Activated CD4-positive, CD25-positive, alpha-beta regulatory T cell treated with anti-CD3 and anti-CD28 coated beads, Interleukin-2, amount 50 U/mL, for 16 hours (primary cell): ENCODE measurements around the gene IL18.
"Not testable (repeated sequence)": the region's sequence is repeated elsewhere in the genome, so short reads cannot be mapped to it uniquely, and the experiment has no call there.

Source experiments
- DNase-seq: peaks from one replicate; pipeline ENCODE4 v3.0.0-alpha.2; 2020; ENCODE audit warnings: low read depth, low spot score

The IL18 gene

GRCh38 chr11:112172362-112172994 lies 8.6 kb upstream of the IL18 start:
- DNase-seq, result no peak

DNA sequence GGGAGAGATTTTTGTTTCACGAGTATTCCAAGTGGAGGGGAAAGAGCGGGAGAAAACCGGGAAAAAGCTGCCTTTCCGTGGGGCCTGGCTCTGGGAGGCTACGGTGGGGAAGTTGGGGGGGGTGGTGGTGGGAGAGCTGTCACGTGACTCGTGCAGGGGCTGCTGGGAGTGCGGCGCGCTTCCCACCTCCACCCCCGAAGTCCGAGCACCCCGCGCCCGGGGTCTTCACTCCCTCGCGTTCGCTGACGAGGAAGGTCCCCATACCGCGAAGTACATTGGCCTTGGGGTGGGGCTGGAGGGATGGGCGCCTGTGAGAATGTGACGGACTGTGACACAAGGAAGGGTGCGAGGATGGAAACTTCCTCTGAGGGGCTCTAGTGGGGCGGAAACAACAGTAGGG lies 3.3 kb upstream of the IL18 start, which contains the start of gene TEX12:
TSS of gene TEX12 (plus strand) at position 228 of the 400 bp plus-strand sequence. CDS start 1,897 bp downstream, outside the sequence.
- DNase-seq, result no peak

DNA sequence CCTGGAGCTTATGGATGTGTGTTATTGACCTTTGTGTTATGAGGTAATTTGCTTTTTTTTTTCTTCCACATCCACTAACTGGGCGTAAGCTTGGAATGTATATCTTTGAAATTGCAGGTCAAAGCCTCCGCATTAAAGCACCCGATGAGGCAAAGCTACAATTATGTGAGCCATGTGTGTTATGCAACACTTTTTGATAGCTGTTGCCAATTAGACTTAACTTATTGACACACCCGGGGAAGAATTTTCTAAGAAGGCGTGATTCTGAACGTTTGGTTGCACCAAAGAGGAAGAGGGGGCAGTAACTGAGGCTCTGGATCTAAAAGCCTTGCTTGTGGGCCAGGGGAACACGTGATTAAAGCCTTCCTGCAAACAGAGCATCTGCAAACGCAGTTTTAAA lies 2.7 kb upstream of the IL18 start:
- DNase-seq, result no peak

DNA sequence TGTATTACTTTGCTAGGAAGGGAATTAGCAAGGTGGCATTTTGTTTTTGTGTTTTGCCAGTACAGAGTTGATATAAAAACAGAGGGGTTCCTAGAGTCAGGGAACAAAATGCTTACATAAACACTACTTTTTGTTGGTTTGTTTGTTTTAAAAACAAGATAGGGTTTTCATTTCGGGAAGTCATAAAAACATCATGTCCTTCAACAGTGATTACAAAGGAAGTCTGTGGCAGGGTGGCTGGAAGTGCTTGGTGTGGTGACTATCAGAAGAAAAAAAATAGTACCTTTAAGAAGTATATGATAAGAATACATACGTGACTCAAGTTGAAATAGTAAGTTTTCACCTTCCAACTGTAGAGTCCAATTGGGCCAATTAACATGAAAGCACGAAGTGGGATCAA lies 1.2 kb upstream of the IL18 start:
- DNase-seq, result no peak

DNA sequence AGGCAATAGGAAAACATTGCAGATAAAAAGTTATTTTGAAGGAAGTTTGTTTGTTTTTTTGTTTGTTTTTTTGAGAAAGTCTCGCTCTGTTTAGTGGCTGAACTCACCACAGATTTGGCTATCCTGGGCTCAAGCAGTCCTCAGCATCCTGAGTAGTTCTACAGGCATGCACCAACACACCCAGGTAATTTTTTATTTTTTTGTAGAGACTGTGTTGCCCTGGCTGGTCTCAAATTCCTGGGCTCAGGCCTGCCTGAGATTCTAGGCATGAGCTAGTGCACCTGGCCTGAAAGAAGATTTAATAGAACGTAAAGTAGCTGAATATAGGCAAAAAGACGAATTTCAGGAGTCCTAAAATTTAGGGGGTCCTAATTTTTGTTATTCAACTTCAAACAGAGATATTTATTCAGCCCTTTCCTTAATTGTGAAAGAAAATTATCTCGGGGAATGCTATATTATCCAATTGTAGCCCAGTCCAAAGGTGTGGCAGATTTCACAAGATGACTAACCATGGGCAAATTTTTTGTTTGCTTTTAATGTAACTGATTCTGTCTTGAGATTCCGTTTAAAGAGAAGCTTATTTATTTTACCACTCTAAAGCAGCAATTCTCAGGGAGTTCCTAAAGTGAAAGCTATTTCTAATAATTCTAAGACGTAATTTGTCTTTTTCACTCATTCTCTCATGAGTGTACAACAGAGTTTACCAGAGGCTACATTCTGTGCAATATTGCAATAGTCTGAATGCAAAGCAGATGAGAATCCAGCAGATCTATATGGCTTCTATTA lies 940 bp downstream of the IL18 start:
- no peak for DNase-seq

- not testable (repeated sequence) for DNase-seq
Measured at GRCh38 chr11:112162200-112162599, 1.7 kb downstream of the IL18 start.

- no peak for DNase-seq
Measured at GRCh38 chr11:112161012-112161411, 2.9 kb downstream of the IL18 start.

DNA sequence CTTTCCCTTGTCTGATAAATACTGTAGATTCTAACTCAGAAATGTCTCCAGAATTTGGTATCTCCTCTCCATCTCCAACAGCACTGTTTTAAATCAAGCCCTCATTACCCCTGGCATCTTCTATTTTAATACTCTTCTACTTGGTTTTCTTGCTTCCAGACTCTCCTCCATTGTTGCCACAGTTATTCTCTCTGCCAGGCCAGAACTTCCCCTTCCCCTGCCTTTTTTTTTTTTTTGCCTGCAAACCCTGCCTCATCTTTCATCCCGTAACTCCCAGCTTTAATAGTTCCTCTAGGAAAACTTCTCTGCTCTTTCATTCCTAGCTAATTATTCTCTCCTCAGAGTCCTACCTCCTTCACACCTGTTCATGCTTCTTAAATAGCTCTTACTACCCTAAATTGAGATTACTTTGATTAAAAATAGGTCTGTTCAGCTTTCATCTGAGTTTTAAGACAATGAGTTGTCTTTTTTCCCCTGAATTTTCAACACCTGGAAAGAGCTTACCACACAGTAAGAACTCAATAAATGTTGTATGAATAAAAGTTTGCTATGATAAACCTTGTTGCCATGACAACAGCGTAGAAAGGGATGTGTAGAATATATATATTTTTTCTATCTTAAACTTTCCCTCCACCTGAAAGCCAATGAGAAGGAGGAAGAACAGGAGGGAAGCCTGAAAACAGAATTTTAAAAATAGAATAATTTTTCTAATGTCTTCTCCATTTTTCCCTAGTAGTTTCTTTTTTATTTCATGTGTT lies 3.6 kb downstream of the IL18 start:
- DNase-seq, result no peak

- DNase-seq, result no peak
Measured at GRCh38 chr11:112159098-112160065, 4.5 kb downstream of the IL18 start.

DNA sequence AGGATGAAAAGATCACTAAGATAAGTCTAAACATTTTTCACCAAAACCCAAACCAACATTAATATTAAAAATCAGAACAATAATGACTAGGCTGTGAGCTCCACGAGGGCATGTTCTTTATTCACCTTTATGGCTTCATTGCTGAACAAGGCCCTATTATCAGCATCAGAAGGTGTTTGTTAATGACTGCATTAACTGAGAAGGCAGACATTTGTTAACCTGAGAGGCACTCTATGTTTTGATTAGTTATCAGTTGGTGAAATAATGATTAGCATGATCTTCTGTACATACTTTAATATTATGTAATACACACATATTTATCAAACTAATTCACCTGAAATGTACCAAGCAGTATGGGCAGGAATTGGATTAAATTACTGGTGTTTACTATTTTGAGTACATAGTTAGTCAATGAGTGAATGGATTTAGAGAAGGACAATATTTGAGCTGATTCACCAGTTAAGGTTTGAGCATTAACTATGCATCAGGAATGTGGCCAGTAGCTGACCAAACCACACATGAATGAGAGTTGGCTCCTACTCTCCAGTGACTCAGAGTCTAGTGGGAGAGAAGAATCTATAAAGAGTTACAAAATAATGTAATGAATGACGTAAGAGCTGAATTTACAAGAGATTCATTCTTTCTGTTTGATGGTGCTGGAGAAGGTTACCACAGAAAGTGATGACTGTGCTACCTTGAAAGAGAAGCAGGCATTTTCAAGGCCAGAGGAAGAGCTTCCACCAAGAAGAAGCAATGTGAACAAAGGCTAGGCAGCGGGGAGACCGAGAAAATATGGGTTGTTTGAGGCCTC lies 6.7 kb downstream of the IL18 start:
- no peak for DNase-seq

DNA sequence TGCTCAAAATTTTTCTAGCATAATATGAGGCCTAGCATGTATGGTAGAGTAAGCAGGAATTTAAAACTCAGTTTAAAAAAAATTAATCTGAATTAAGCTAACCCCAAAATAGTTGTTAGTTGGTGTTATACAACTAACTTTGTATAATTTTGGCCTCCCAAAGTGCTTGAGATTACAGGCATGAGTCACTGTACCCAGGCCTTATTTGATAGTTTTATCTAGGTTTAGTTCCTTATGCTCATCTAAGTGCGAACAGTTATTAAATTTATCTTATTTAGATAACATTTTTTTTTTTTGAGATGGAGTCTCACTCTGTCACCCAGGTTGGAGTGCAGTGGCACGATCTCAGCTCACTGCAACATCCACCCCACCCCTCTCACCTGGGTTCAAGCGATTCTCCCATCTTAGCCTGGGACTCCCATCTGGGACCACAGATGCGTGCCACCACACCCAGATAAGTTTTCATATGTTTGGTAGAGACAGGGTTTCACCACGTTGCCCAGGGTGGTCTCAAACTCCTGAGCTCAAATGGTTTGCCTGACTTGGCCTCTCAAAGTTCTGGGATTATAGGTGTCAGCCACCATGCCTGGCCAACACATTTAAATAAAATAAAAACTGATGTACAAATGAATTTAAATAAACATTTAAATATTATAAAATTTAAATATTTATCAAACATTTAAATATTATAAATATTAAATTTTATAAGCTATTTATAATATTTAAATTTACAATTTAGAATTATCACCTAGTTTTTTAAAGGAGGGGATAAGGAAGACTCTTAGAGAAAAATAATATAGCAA lies 7.5 kb downstream of the IL18 start:
- DNase-seq, result no peak

DNA sequence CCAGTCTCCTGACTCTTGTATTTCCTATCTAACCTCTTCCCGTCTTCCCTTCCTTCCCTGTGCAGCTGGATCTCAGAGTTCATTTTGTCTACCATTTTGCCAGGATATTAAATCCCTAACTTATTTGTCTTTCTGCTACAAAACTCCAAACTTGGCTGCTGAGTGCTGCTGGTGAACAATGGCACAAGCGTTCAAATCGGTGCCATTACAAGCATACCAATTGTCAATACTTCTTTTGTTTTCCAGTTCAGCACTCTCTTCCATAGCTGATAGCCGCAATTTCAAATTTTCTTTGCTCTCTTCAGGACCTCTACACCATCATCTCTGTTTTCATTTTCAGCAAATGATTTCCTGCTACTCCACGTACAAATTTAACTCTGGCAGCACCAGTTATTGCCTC lies 13.4 kb downstream of the IL18 start:
- DNase-seq, result no peak

DNA sequence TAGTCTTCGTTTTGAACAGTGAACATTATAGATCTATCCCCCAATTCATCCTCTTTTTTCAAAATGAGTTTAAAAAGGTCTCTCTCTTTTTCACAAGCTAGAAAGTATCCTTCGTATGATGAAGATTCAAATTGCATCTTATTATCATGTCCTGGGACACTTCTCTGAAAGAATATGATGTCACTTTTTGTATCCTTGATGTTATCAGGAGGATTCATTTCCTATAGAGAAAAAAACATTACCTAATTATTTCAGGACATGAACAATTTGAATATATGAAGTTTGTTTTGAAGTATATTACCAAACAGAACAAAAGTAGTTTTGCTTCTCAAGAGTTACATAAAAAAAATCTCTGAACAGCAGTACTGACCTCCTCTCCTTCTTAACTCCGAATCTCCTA lies 20.3 kb downstream of the IL18 start:
- DNase-seq, result no peak

GRCh38 chr11:112134473-112134872 lies 29.4 kb downstream of the IL18 start:
- DNase-seq, result no peak

GRCh38 chr11:112132737-112133136 lies 31.2 kb downstream of the IL18 start:
- DNase-seq, result no peak

DNA sequence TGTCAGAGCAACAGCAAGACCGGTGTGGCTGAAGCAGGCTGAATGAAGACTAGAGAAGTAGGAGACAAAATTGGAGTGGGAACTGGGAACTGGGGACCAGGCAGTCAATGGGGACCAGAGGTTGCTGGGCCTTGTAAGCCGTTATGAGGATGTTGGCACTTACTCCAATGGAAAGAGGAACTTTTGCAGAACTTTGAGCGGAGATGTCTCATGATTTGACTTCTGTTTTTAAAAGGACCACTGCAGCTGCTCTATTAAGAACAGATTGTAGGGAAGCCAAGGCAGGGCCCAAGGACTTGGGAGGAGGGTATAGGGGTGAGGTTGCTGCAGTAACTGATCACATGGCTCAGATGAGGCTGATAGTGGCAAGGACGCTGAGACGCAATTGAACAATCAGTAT lies 34.2 kb downstream of the IL18 start:
- DNase-seq, result no peak

- no peak for DNase-seq
Measured at GRCh38 chr11:112128483-112129121, 35.3 kb downstream of the IL18 start.

DNA sequence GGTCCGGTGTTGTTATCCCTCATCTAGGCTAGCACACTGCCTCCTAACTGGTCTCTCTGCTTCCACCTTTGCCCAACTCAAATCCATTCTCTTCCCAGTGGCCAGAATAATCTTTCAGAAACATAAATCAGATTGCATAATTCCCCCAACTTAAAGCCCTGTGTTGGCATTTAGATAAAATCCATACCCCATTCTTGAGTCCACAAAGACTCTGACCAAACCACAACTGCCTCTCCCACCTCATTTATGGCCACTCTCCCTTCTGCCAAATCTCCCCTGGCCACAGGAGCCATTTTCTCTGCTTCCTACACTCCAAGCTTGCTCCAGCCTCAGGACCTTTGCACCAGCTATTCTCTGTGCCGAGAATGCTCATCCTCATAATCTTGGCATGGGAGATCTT lies 36.8 kb downstream of the IL18 start:
- no peak for DNase-seq

- no peak for DNase-seq
Measured at GRCh38 chr11:112123129-112123528, 40.8 kb downstream of the IL18 start.
